Measurements from ENCODE around the gene SETD5. TPM values are rescaled to one million over a fixed set of nuclear protein-coding genes. Genes with fewer than 3 reads are reported as not detected.
A peak's percentile ranks its signal among the peaks of the same experiment; 100 is the strongest.

Gene SETD5
- total RNA-seq, 2 experiments from 2014 or later, result 118 to 128 TPM

DNA sequence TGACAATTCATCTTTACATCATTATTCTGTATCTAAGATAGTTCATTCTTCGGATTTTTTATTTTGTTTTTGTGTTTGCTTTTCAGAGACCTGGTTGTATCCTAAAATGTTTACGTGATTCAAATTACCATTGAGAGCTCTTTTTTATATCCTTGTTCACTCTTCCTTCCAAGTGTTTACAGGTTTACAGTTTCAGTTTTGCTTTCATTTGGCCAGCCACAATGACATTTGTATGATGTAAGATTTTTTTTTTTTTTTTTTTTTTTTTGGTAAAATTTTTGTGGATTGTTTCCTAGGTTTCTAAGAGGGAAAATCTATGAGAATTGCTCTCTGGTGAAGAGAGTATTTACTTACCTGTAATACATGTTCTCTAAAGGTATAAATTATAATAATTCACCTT lies 55.0 kb downstream of the SETD5 start:
- DNase-seq, result no peak
- no peaks in the 10 kb centered on the region for H3K9me3 Mint-ChIP-seq
- peaks cover 31% of the 10 kb centered on the region for H3K4me1 Mint-ChIP-seq (ENCODE audit: low read depth)
- no peak overlapping the region for H3K4me3 Mint-ChIP-seq
- no peaks in the 10 kb centered on the region for H3K27me3 Mint-ChIP-seq
- TF ChIP-seq, protein P1, sequence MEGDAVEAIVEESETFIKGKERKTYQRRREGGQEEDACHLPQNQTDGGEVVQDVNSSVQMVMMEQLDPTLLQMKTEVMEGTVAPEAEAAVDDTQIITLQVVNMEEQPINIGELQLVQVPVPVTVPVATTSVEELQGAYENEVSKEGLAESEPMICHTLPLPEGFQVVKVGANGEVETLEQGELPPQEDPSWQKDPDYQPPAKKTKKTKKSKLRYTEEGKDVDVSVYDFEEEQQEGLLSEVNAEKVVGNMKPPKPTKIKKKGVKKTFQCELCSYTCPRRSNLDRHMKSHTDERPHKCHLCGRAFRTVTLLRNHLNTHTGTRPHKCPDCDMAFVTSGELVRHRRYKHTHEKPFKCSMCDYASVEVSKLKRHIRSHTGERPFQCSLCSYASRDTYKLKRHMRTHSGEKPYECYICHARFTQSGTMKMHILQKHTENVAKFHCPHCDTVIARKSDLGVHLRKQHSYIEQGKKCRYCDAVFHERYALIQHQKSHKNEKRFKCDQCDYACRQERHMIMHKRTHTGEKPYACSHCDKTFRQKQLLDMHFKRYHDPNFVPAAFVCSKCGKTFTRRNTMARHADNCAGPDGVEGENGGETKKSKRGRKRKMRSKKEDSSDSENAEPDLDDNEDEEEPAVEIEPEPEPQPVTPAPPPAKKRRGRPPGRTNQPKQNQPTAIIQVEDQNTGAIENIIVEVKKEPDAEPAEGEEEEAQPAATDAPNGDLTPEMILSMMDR (IDR thresholded peaks at IDR 0.05), result no peak
- no peak for ATAC-seq
- H3K36me3 Mint-ChIP-seq (ENCODE audit: low read depth), result peaks cover 57% of the 10 kb centered on the region
- H3K27ac Mint-ChIP-seq, result peak overlapping the region; percentile 91
- intact Hi-C loops (cut with micrococcal nuclease), result no loop called here
- ChIA-PET CTCF (no interaction called here), POLR2A (no interaction called here)

DNA sequence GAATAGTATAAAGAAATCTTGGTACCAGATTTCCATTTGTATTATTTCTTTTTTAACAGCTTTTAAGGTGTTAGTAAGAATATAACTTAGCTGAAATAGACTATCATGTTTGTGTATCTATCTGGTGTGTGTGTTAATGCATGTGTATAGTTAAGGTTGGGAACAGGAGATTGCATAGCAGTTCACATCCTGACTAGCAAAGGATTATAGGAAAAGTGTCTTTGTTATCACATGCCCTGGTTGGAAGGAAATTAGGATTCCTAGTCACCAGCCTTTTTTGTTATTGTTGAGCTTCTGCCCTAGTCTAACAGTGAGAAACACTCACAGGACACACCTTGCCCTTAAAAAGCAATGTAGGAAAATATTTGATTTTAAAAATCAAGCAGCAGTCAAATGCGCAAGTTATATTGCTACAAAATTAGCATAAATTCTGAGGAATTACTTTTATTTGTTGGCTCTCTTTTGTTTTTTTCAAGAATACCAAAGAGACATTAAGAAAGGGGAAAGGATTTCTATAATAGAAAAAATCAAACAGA lies 58.2 kb downstream of the SETD5 start:
- Mint-ChIP-seq H3K4me3 (no peak overlapping the region), H3K27me3 (no peaks in the 10 kb centered on the region), H3K4me1 (ENCODE audit: low read depth) (peaks cover 22% of the 10 kb centered on the region), H3K9me3 (no peaks in the 10 kb centered on the region), H3K27ac (no peak overlapping the region), H3K36me3 (ENCODE audit: low read depth) (peaks cover 37% of the 10 kb centered on the region)
- ATAC-seq (no peak), DNase-seq (no peak)
- intact Hi-C loops (cut with micrococcal nuclease), result no loop called here
- TF ChIP-seq, protein P1 (IDR thresholded peaks at IDR 0.05), result no peak
- POLR2A ChIA-PET, result no interaction called here
- CTCF ChIA-PET, result no interaction called here

DNA sequence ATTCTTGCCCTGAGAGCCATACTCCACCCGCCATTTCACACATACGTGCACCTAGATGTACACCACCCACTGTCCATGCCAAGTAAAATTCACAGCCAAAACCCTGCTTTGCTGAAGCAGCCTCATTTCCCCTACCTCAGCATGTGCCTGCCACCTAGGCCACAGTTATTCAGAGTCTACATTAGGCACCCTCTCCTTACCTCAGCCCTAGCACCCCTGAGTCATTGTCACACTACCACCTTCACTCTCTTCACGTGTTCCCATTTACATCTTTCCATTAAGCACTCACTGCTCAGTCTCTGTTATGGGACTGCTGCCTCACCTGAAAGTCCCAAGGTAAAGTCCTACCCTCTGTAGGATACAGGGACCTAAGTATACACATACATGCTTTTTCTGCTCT lies 70.0 kb downstream of the SETD5 start:
- TF ChIP-seq, protein P1 (IDR thresholded peaks at IDR 0.05), result no peak
- Mint-ChIP-seq H3K27me3 (no peaks in the 10 kb centered on the region), H3K4me1 (ENCODE audit: low read depth) (peaks cover 15% of the 10 kb centered on the region), H3K9me3 (no peaks in the 10 kb centered on the region), H3K36me3 (ENCODE audit: low read depth) (peaks cover 58% of the 10 kb centered on the region), H3K4me3 (no peak overlapping the region), H3K27ac (peak overlapping the region; percentile 43)
- intact Hi-C loops (cut with micrococcal nuclease), result no loop called here
- CTCF ChIA-PET, result no interaction called here
- DNase-seq (no peak), ATAC-seq (peak; percentile 62)
- POLR2A ChIA-PET, result no interaction called here

DNA sequence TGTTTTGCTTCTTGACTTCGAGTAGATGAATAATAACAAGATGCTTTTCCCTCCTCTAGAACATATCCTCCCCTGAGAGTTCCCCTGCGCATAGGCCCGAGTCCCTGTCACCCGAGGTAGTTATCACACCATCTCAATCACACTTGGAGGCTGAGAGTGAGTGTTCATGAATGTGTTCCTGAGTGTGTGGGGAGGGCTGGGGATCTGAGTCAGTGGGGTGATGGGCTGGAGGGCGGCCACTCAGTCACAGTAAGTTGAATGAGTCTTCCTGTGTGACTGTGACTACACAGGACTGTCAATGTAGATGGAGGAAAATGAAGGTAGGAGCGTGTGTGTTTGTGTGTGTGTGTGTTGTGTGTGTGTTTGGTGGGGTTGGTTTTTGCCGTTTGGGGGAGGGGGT lies 71.0 kb downstream of the SETD5 start:
- H3K36me3 Mint-ChIP-seq (ENCODE audit: low read depth), result peaks cover 65% of the 10 kb centered on the region
- ChIA-PET POLR2A (interaction anchor here (0.5 to 0.7 kb wide), 2 partner anchors 13 to 22 kb away, joined by 3 read pairs; no protein-coding TSS in a partner anchor), CTCF (no interaction called here)
- intact Hi-C loops (cut with micrococcal nuclease), result no loop called here
- TF ChIP-seq, protein P1 (IDR thresholded peaks at IDR 0.05), result no peak
- H3K27me3 Mint-ChIP-seq, result no peaks in the 10 kb centered on the region
- DNase-seq (peak; percentile 22), ATAC-seq (peak; percentile 58)
- H3K27ac Mint-ChIP-seq, result peak overlapping the region; percentile 53
- no peak overlapping the region for H3K4me3 Mint-ChIP-seq
- H3K4me1 Mint-ChIP-seq (ENCODE audit: low read depth), result peaks cover 15% of the 10 kb centered on the region
- H3K9me3 Mint-ChIP-seq, result no peaks in the 10 kb centered on the region

DNA sequence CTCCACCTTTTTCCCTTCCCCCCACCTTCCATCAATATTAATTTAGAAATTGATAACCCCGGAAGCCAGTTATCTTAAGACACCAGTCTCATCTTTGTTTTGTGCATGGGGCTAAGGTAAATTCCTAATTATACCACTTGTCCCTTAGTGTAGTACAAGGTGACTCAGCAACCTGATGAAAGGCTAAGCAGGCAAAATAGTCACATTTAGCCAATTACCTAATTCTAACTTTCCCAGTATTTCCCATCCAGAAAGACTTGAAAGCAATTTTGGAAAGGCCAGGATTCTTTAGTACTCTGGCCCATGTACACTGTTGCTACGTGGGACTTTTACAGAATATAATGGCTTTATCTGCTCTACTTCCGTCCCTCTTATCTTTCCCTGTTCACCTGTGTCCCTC lies 72.6 kb downstream of the SETD5 start:
- intact Hi-C loops (cut with micrococcal nuclease), result no loop called here
- ATAC-seq, result no peak
- ChIA-PET POLR2A (no interaction called here), CTCF (no interaction called here)
- Mint-ChIP-seq H3K27ac (peak overlapping the region; percentile 57), H3K36me3 (ENCODE audit: low read depth) (peaks cover 70% of the 10 kb centered on the region), H3K9me3 (no peaks in the 10 kb centered on the region), H3K4me1 (ENCODE audit: low read depth) (peaks cover 15% of the 10 kb centered on the region), H3K27me3 (no peaks in the 10 kb centered on the region), H3K4me3 (no peak overlapping the region)
- TF ChIP-seq, protein P1 (IDR thresholded peaks at IDR 0.05), result no peak
- DNase-seq, result no peak
